ENCODE data around the gene CACNB2.

DNA sequence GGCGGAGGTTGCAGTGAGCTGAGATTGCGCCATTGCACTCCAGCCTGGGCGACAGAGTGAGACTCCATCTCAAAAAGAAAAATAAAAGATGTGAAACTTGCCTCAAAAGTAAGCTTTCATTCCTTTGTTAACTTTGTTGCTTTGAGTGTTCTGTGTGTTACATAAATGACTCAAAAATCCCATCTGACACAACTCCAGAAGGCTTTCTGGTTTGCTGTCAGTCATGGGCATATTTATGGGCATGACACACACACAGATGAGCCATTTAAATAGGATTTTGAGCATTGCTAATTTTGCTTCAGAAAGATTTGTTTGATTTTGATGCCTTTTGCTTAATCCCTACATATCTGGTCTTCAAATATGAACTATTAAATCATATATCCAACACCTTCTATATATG lies 82.6 kb downstream of the CACNB2 start:
- TF ChIP-seq, protein P1, sequence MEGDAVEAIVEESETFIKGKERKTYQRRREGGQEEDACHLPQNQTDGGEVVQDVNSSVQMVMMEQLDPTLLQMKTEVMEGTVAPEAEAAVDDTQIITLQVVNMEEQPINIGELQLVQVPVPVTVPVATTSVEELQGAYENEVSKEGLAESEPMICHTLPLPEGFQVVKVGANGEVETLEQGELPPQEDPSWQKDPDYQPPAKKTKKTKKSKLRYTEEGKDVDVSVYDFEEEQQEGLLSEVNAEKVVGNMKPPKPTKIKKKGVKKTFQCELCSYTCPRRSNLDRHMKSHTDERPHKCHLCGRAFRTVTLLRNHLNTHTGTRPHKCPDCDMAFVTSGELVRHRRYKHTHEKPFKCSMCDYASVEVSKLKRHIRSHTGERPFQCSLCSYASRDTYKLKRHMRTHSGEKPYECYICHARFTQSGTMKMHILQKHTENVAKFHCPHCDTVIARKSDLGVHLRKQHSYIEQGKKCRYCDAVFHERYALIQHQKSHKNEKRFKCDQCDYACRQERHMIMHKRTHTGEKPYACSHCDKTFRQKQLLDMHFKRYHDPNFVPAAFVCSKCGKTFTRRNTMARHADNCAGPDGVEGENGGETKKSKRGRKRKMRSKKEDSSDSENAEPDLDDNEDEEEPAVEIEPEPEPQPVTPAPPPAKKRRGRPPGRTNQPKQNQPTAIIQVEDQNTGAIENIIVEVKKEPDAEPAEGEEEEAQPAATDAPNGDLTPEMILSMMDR (IDR thresholded peaks at IDR 0.05), result no peak
- no peak for TF ChIP-seq POLR2A (IDR thresholded peaks at IDR 0.05; ENCODE audit: low read depth)
- TF ChIP-seq EP300 (IDR thresholded peaks at IDR 0.05), result no peak

Data from esophagus muscularis mucosa (tissue), 4 donors.